ENCODE measurements around the gene CHN2. TPM values are rescaled to one million over a fixed set of nuclear protein-coding genes. Genes with fewer than 3 reads are reported as not detected.

CHN2 gene
- total RNA-seq, 2 experiments from 2014 or later: 2.1 to 3.5 TPM

GRCh38 chr7:29391262-29391661, 196.7 kb downstream of the CHN2 start:
- CTCF ChIA-PET: no interaction called here
- ATAC-seq (ENCODE audit: poor library complexity): no peak
- no peak for TF ChIP-seq CTCF (IDR thresholded peaks at IDR 0.05)
- no peaks in the 10 kb centered on the region for H3K4me1 ChIP-seq (ENCODE audit: insufficient read depth, low read length)
- no peaks in the 10 kb centered on the region for H3K4me1 Mint-ChIP-seq (ENCODE audit: low read depth)
- H3K4me3 Mint-ChIP-seq: no peak overlapping the region
- no peak for DNase-seq
- POLR2A ChIA-PET: no interaction called here
- no peaks in the 10 kb centered on the region for H3K36me3 ChIP-seq (ENCODE audit: insufficient read depth, low read length)
- H3K9me3 ChIP-seq (ENCODE audit: control insufficient read depth in 1 of 2, insufficient read depth in 1 of 2, low read length in 2 of 2): no peaks in the 10 kb centered on the region
- H3K27me3 Mint-ChIP-seq: no peaks in the 10 kb centered on the region
- intact Hi-C loops (cut with DNase I, micrococcal nuclease): no loop called here
- no peak overlapping the region for H3K27ac Mint-ChIP-seq
- H3K4me3 ChIP-seq (ENCODE audit: low read length): no peak overlapping the region
- no peaks in the 10 kb centered on the region for H3K36me3 Mint-ChIP-seq (ENCODE audit: low read depth)
- no peaks in the 10 kb centered on the region for H3K27me3 ChIP-seq (ENCODE audit: control insufficient read depth in 1 of 2, insufficient read depth in 2 of 2, low read length in 2 of 2)
- H3K9me3 Mint-ChIP-seq: no peaks in the 10 kb centered on the region
- no peak overlapping the region for H3K27ac ChIP-seq (ENCODE audit: low read depth in 1 of 2, low read length in 2 of 2)

GRCh38 chr7:29394321-29394720, 199.7 kb downstream of the CHN2 start:
- ChIA-PET POLR2A (no interaction called here), CTCF (no interaction called here)
- H3K4me1 ChIP-seq (ENCODE audit: insufficient read depth, low read length): no peaks in the 10 kb centered on the region
- H3K27me3 ChIP-seq (ENCODE audit: control insufficient read depth in 1 of 2, insufficient read depth in 2 of 2, low read length in 2 of 2): no peaks in the 10 kb centered on the region
- no peak overlapping the region for H3K4me3 ChIP-seq (ENCODE audit: low read length)
- TF ChIP-seq CTCF (IDR thresholded peaks at IDR 0.05): no peak
- Mint-ChIP-seq H3K27ac (no peak overlapping the region), H3K9me3 (no peaks in the 10 kb centered on the region), H3K4me3 (no peak overlapping the region), H3K4me1 (ENCODE audit: low read depth) (no peaks in the 10 kb centered on the region), H3K27me3 (no peaks in the 10 kb centered on the region), H3K36me3 (ENCODE audit: low read depth) (no peaks in the 10 kb centered on the region)
- no peaks in the 10 kb centered on the region for H3K36me3 ChIP-seq (ENCODE audit: insufficient read depth, low read length)
- no peak overlapping the region for H3K27ac ChIP-seq (ENCODE audit: low read depth in 1 of 2, low read length in 2 of 2)
- no peak for ATAC-seq (ENCODE audit: poor library complexity)
- H3K9me3 ChIP-seq (ENCODE audit: control insufficient read depth in 1 of 2, insufficient read depth in 1 of 2, low read length in 2 of 2): no peaks in the 10 kb centered on the region
- intact Hi-C loops (cut with DNase I, micrococcal nuclease): no loop called here
- no peak for DNase-seq

GRCh38 chr7:29396563-29396962, 202.0 kb downstream of the CHN2 start:
- no peaks in the 10 kb centered on the region for H3K27me3 ChIP-seq (ENCODE audit: control insufficient read depth in 1 of 2, insufficient read depth in 2 of 2, low read length in 2 of 2)
- POLR2A ChIA-PET: no interaction called here
- no peaks in the 10 kb centered on the region for H3K9me3 ChIP-seq (ENCODE audit: control insufficient read depth in 1 of 2, insufficient read depth in 1 of 2, low read length in 2 of 2)
- no peak for DNase-seq
- ATAC-seq (ENCODE audit: poor library complexity): no peak
- no peak overlapping the region for H3K4me3 ChIP-seq (ENCODE audit: low read length)
- intact Hi-C loops (cut with DNase I, micrococcal nuclease): no loop called here
- no peaks in the 10 kb centered on the region for H3K4me1 ChIP-seq (ENCODE audit: insufficient read depth, low read length)
- no peaks in the 10 kb centered on the region for H3K36me3 ChIP-seq (ENCODE audit: insufficient read depth, low read length)
- H3K9me3 Mint-ChIP-seq: no peaks in the 10 kb centered on the region
- no peaks in the 10 kb centered on the region for H3K36me3 Mint-ChIP-seq (ENCODE audit: low read depth)
- no peaks in the 10 kb centered on the region for H3K27me3 Mint-ChIP-seq
- no peak for TF ChIP-seq CTCF (IDR thresholded peaks at IDR 0.05)
- H3K27ac ChIP-seq (ENCODE audit: low read depth in 1 of 2, low read length in 2 of 2): no peak overlapping the region
- H3K4me1 Mint-ChIP-seq (ENCODE audit: low read depth): no peaks in the 10 kb centered on the region
- H3K4me3 Mint-ChIP-seq: no peak overlapping the region
- CTCF ChIA-PET: interaction anchor here (0.7 kb wide), 1 partner anchor 14 kb away, joined by 4 read pairs; no protein-coding TSS in a partner anchor
- H3K27ac Mint-ChIP-seq: no peak overlapping the region

All from CD4-positive, alpha-beta T cell (primary cell).